Activated T-helper 1 cell treated with anti-CD3 and anti-CD28 coated beads, Interleukin-12 subunit alpha, Interleukin-12 subunit beta, Interleukin-2, Interleukin-4 antibody, amounts not matched to agents 30 ng/mL and 10 ng/mL and 1 ng/mL, durations not matched to agents 14 hours and 24 hours and 36 hours (primary cell): ENCODE measurements around the gene BRK1. TPM values are rescaled to one million over a fixed set of nuclear protein-coding genes. Genes with fewer than 3 reads are reported as not detected.
"Not testable (repeated sequence)": the region's sequence is repeated elsewhere in the genome, so short reads cannot be mapped to it uniquely, and the experiment has no call there.

Experiments
- DNase-seq: peaks from one replicate; pipeline ENCODE4 v3.0.0; 2021; ENCODE audit warnings: low spot score
- H3K27ac Mint-ChIP-seq: one replicate; pipeline ENCODE4 v1.8.0; 2021; ENCODE audit warnings: mild to moderate bottlenecking, mixed read lengths
- H3K27me3 Mint-ChIP-seq: one replicate; pipeline ENCODE4 v1.8.0; 2022; ENCODE audit warnings: mild to moderate bottlenecking, moderate library complexity, mixed read lengths; ENCODE audit not compliant: insufficient read depth
- H3K36me3 Mint-ChIP-seq: one replicate; pipeline ENCODE4 v1.8.0; 2021; ENCODE audit warnings: low read depth, mixed read lengths
- H3K4me1 Mint-ChIP-seq: one replicate; pipeline ENCODE4 v1.8.0; 2021; ENCODE audit warnings: low read depth, mixed read lengths
- H3K4me3 Mint-ChIP-seq: one replicate; pipeline ENCODE4 v1.8.0; 2021; ENCODE audit warnings: mild to moderate bottlenecking, moderate library complexity, mixed read lengths
- H3K9me3 Mint-ChIP-seq: one replicate; pipeline ENCODE4 v1.8.0; 2021; ENCODE audit warnings: mixed read lengths
- intact Hi-C: fragments of 100-400 bp; cut with micrococcal nuclease; formaldehyde crosslinking; loops from one replicate; pipeline ENCODE4 v1.15.1; 2024
- total RNA-seq: library from RNA; stranded (reverse); gene quantifications from 2 replicates; pipeline ENCODE4 v1.2.3, GENCODE V29; 2022

The BRK1 gene
- total RNA-seq, 1 donor from 2014 or later: 97.2 TPM

DNA sequence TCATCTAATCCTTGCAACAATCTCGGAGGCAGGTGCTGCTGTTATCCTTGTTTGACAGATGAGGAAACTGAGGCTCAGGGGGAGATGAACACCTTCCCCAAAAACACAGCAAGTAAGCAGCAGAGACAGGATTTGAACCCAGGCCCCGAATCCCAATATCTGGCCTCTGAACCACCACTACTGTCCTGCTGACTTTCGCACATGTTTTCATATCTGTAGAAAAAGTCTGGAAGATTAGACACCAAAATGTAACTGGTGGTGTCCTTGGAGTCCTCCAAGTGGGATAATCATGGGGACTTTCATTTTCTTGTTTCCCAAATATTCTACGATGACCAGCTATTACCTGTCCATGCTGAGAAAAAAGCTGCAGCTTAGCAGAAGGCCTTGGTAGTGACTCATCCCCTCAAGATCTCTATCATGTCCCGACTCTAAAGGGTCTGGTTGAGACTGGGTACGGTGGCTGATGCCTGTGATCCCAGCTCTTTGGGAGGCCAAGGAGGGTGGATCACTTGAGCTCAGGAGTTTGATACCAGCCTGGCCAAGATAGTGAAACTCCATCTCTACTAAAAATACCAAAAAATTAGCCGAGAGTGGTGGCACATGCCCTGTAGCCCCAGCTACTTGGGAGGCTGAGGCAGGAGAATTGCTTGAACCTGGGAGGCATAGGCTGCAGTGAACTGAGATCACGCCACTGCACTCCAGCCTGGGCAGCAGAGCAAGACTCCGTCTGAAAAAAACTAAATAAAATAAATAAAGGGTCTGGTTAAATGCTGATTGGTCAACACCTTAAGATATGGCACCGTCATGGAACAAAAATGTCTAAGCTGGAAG lies 57.8 kb downstream of the BRK1 start:
- H3K4me3 Mint-ChIP-seq: no peak overlapping the region
- H3K27me3 Mint-ChIP-seq: no peaks in the 10 kb centered on the region
- intact Hi-C loops: no loop called here
- peaks cover 42% of the 10 kb centered on the region for H3K4me1 Mint-ChIP-seq
- H3K27ac Mint-ChIP-seq: peak overlapping the region; percentile 82
- no peak for DNase-seq
- peaks cover 35% of the 10 kb centered on the region for H3K36me3 Mint-ChIP-seq
- peaks cover 8% of the 10 kb centered on the region for H3K9me3 Mint-ChIP-seq

DNA sequence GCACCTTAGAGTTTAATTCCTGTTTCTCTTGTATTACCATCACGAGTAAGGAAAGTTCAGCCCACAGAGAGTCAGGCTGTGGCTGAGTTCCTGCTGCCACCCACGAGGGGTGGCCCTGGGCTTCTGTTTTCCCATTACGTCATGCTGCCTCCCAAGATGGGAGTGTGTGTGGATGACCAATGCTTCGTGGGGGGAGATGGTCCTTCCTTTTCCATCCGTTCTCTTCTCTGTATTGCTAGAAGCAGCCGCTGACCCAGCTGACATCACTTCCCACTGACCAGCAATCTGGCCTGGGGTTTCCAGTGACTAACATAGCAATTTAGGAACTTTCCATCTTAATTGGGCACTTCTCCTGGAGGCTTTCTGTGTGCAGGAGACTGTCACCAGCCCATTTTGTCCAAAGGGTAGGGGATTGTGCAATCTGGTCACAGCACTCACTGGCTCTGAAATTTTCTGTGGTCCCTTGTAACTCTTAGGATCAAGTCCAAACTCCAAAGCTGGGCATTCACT lies 58.5 kb downstream of the BRK1 start:
- no peak for DNase-seq
- intact Hi-C loops: no loop called here
- Mint-ChIP-seq H3K4me1 (peaks cover 36% of the 10 kb centered on the region), H3K27ac (peak overlapping the region; percentile 82), H3K27me3 (no peaks in the 10 kb centered on the region), H3K4me3 (peak overlapping the region; percentile 8), H3K9me3 (peaks cover 1% of the 10 kb centered on the region), H3K36me3 (peaks cover 30% of the 10 kb centered on the region)

DNA sequence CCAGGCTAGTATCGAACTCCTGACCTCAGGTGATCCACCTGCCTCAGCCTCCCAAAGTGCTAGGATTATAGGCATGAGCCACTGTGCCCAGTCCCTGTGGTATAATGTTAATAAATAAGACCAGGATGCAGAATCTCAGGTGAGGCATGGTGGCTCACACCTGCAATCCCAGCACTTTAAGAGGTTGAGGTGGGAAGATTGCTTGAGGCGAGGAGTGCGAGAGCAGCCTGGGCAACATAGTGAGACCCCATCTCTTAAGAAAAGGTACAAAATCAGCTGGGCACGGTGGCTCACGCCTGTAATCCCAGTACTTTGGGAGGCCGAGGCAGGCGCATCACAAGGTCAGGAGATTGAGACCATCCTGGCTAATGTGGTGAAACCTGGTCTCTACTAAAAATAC lies 59.9 kb downstream of the BRK1 start:
- DNase-seq, H3K9me3 Mint-ChIP-seq, intact Hi-C loops, H3K27me3 Mint-ChIP-seq, H3K27ac Mint-ChIP-seq, H3K4me3 Mint-ChIP-seq: not testable (repeated sequence)
- peaks cover 39% of the 10 kb centered on the region for H3K4me1 Mint-ChIP-seq
- peaks cover 31% of the 10 kb centered on the region for H3K36me3 Mint-ChIP-seq

DNA sequence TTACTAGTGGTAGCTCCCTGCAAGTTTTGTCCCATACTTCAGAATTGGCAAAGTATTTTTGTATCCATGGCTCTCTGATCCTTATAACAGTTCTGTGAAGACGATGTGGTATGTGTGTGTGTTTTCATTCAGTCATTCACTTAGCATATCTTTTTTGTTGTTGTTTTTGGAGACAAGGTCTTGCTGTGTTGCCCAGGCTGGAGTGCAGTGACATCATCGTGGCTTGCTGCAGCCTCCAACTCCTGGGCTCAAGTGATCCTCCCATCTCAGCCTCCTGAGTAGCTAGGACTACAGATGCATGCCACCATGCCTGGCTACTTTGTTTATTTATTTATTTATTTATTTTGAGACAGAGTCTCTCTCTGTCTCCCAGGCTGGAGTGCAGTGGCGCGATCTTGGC lies 60.7 kb downstream of the BRK1 start:
- H3K36me3 Mint-ChIP-seq: peaks cover 26% of the 10 kb centered on the region
- intact Hi-C loops, H3K27me3 Mint-ChIP-seq, DNase-seq, H3K9me3 Mint-ChIP-seq, H3K4me3 Mint-ChIP-seq, H3K27ac Mint-ChIP-seq: not testable (repeated sequence)
- H3K4me1 Mint-ChIP-seq: peaks cover 33% of the 10 kb centered on the region

Other genes starting within 250 kb of the BRK1 start
- not detected in 2 replicates for gene CIDEC, start 235.4 kb upstream of the BRK1 start, total RNA-seq
- gene JAGN1, start 225.1 kb upstream of the BRK1 start, total RNA-seq: 42.4 and 46.3 TPM in 2 replicates
- 3.2 and 3.5 TPM in 2 replicates for gene IL17RE, start 212.8 kb upstream of the BRK1 start, total RNA-seq
- gene IL17RC, start 198.6 kb upstream of the BRK1 start, total RNA-seq: 0.64 and 0.83 TPM in 2 replicates
- 18.7 and 20.6 TPM in 2 replicates for gene CRELD1, start 181.8 kb upstream of the BRK1 start, total RNA-seq
- 16.4 and 16.8 TPM in 2 replicates for gene PRRT3, start 163.3 kb upstream of the BRK1 start, total RNA-seq
- 38.8 and 43.1 TPM in 2 replicates for gene EMC3, start 128.8 kb upstream of the BRK1 start, total RNA-seq
- 63.4 and 64.2 TPM in 2 replicates for gene FANCD2, start 89.2 kb upstream of the BRK1 start, total RNA-seq
- gene FANCD2OS, start 7.4 kb upstream of the BRK1 start, total RNA-seq: not detected in 2 replicates
- gene VHL, start 26.1 kb downstream of the BRK1 start, total RNA-seq: 59.6 and 65.8 TPM in 2 replicates
- 8.1 and 8.6 TPM in 2 replicates for gene IRAK2, start 49.2 kb downstream of the BRK1 start, total RNA-seq
- gene TATDN2, start 132.8 kb downstream of the BRK1 start, total RNA-seq: 80.4 and 81.5 TPM in 2 replicates
- 1.8 and 2.4 TPM in 2 replicates for gene GHRL, start 177.3 kb downstream of the BRK1 start, total RNA-seq
- 140 and 142 TPM in 2 replicates for gene SEC13, start 205.4 kb downstream of the BRK1 start, total RNA-seq